ENCODE results near the gene GLDN.
"Not testable (repeated sequence)": the region's sequence is repeated elsewhere in the genome, so short reads cannot be mapped to it uniquely, and the experiment has no call there.

Gene GLDN

DNA sequence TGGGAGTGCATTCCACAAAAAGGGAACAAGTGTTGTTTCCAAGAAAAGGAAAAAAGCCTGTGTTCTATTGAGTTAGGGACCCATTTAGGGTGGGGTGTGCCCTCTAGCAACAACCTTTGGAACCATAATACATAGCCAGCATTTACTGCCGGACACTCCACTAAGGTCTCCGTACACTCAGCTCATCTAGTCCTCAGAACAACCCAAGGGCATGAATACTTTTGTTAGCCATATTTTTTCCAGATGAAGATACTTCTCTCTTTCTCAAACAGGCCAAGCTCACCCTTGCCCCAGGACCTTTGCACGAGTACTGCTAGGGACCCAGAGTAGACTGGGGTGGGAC is 46.2 kb downstream of the GLDN start:
- no peak for DNase-seq (ENCODE audit: low read depth in 2 of 2)

GRCh38 chr15:51388726-51389125 is 47.3 kb downstream of the GLDN start:
- no peak for DNase-seq (ENCODE audit: low read depth in 2 of 2)

- no peak for DNase-seq (ENCODE audit: low read depth in 2 of 2)
Observed at GRCh38 chr15:51390241-51390965, 48.9 kb downstream of the GLDN start.

DNA sequence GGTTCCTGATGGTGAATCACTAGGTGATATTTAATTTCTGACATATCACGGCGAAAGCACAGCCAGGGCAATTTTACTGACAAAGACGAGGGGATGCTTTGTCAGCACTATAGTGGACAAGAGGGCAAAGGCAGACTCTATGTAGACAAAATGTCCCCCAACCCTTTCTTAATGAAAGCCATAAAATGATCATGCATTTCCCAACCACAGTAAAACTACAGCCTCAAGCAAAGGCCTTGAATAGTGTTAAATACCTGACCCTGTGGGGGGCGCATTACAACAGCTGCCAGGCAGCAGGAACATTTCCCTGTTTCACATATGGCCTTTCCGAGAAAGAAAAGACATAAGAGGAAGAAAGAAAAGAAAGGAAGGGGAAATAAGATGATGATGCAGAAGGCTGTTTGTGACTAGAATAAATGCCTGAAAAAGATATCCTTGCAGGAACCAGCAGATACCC is 49.5 kb downstream of the GLDN start:
- no peak for DNase-seq (ENCODE audit: low read depth in 2 of 2)

DNA sequence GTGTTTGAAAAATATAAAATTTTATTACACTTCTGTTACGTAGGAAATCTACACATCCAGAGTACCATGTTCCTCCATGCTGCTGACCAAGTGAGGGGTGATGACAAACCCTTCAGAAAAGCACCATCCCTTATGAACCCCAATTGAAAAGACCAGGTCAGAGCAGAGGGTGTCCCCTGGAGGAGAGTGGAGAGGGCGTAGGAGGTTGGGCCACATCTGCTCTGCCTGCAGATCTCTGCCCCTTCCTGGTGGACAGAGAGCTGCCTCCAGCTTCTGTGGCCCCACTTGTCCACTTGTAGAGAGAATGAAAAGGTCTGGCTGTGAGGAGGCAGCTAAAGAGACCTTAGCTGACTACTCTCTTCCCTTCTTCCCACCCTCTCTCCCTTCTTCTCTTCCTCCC is 55.5 kb downstream of the GLDN start:
- no peak for DNase-seq (ENCODE audit: low read depth in 2 of 2)

GRCh38 chr15:51398626-51399025 is 57.2 kb downstream of the GLDN start:
- no peak for DNase-seq (ENCODE audit: low read depth in 2 of 2)

DNA sequence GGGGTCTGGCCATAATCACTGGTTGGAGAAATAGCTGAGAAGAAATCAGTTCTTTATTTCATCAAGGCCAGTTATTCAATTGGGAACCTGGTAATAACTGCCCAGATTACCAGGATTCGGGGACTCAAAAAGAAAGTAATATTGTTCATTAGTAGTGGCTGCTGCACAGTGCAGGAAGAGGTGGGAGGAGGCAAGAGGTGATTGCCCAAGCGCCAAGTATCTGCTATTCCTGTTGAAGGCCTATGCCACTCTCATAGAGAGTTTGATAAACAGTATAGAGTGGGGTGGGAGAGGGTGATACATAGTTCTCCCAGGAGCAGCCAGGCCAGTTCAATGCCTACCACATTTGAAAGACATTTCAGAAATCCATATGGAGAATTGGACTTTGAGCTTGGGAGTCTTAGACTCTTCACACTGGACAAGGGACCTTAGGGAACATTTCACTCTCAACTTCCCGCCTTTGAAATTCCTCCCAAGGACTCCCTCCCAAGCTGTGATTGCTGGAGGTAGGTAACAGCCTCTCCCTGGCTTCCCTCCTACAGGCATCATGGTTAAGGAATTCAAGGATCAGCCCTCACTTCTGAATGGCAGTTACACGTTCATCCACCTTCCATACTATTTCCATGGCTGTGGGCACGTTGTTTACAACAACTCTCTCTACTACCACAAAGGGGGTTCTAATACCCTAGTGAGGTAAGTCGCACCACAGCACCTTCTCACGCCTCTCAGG is 59.8 kb downstream of the GLDN start:
- no peak for DNase-seq (ENCODE audit: low read depth in 2 of 2)

- DNase-seq (ENCODE audit: low read depth in 2 of 2): no peak
Observed at GRCh38 chr15:51401872-51402517, 60.5 kb downstream of the GLDN start.

- no peak for DNase-seq (ENCODE audit: low read depth in 2 of 2)
Observed at GRCh38 chr15:51403072-51403878, 61.8 kb downstream of the GLDN start.

- no peak for DNase-seq (ENCODE audit: low read depth in 2 of 2)
Observed at GRCh38 chr15:51403946-51404695, 62.7 kb downstream of the GLDN start.

DNA sequence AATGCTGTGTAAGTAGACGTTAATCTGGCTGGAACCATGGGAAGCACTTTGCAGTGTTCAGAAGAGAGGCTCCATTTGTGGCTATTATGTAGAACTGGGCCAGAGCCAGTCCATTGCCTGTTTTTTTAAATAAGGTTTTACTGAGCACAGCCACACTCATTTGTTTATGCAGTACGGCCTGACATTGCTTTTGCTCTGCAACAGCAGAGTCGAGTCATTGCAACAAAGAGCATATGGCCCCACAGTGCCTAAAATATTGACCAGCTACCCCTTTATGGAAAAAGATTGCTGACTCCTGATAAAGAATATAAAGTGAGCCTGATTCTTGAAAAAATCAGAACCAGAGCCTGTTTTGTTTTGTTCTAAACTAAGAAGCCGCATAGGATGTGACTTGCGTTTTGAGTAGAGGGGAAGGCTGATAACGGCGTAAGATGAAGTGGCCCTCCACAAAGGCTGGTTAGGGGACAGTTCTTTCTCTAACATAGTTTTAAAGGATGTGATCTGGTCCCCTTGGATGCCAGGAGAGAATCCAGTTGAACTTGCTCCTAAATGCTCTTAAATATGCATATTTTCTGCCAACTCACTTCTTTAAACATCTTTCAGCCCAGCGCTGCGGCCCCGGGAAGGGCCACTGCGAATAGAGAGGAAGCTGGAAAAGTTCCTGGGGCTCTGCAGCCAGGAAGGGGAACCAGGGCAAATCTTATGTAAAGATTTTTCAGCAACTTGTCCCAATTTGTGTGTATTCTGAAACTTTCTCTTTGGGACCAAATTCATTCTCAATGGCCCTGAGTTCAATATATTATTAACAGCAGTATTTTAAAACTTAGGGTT is 64.5 kb downstream of the GLDN start:
- no peak for DNase-seq (ENCODE audit: low read depth in 2 of 2)

DNA sequence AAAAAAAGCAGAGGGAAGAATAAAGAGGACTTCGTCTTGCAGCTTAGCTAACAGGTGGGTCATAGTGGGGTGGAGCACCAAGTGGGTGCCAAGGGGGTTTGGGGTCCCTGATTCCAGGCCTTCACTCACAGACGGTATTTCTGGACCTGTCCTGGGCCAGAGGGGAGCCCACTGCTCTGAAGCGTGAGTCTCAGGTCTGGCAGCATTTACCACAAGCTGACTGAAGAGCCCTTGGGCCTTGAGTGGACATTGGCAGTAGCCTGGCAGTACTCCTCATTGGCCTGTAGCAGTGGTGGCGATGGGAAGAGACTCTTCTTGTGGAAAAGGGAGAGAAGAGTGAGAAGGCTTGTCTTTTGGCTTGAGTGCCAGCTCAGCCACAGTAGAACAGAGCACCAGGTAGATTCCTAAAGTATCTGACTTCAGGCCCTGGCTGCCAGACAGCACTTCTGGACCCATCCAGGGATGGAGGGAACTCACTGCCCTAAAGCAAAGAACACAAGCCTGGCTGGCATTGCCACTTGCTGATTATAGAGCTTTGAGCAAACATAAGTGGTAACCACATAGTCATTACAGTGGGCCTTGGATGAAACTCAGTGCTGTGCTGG is 72.9 kb downstream of the GLDN start:
- no peak for DNase-seq (ENCODE audit: low read depth in 2 of 2)

DNA sequence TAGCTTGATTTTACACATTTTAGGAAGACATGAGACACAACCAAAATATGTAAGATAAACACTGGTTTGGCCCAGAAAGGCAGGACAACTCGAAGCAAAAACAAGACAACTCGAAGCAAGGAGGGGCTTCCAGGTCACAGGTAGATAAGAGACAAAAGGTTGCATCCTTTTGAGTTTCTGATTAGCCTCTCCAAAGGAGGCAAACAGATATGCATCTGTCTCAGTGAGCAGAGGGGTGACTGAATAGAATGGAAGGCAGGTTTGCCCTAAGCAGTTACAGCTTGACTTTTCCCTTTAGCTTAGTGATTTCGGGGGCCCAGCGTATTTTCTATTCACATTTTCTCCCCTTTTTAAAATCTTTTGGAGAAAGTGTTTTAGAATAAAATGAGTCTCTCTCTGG is 74.7 kb downstream of the GLDN start:
- no peak for DNase-seq (ENCODE audit: low read depth in 2 of 2)

DNA sequence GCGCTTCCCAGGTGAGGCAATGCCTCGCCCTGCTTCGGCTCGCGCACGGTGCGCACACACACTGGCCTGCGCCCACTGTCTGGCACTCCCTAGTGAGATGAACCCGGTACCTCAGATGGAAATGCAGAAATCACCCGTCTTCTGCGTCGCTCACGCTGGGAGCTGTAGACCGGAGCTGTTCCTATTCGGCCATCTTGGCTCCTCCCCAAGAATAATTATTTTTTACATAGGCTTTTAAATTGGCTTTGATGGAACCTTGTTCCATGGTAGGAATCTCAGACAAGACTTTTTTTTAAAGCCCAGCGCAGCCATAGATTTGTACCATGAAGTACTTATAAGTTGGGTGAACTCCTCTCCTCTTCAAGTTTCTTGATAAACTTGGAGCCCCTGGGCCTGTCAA is 81.6 kb downstream of the GLDN start:
- DNase-seq (ENCODE audit: low read depth in 2 of 2): not testable (repeated sequence)

GRCh38 chr15:51424780-51425179 is 83.3 kb downstream of the GLDN start:
- DNase-seq (ENCODE audit: low read depth in 2 of 2): no peak

DNA sequence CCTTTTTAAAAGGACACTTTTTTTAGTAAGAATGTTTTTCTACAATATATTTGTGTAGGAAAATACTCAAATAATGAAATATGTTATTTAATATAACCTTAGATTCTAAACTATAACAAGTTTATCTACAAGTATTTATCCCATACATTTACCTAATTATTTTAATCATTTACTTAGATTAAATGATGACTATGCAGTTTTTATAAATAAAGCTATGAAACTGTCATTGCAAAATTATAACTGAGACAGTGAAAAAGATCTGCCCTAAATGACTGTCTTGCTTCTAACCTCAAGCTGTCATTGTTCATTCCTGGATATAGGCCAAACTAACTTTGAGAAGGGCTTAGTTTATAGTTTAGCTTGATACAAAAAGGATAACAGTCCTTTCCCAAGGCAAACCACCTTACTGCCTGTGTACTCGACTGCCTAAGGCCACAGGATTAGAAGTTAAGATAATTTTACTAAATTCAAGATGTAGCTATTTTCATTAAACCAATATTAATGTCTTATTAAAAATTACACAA is 84.1 kb downstream of the GLDN start:
- DNase-seq (ENCODE audit: low read depth in 2 of 2): no peak

DNA sequence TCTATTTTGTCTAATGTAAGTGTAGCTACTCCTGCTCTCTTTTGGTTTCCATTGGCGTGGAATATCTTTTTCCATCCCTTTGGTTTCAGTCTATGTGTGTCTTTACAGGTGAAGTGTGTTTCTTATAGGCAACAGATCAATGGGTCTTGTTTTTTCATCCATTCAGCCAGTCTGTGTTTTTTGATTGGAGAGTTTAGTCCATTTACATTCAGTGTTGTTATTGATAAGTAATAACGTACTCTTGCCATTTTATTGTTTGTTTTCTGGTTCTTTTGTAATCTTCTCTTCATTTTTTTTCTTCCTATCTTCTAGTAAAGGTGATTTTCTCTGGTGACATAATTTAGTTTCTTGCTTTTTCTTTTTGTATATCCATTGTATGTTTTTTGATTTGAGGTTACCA is 97.1 kb downstream of the GLDN start:
- no peak for DNase-seq (ENCODE audit: low read depth in 2 of 2)

GRCh38 chr15:51443282-51443914 is 101.9 kb downstream of the GLDN start:
- no peak for DNase-seq (ENCODE audit: low read depth in 2 of 2)

GRCh38 chr15:51444112-51444511 is 102.7 kb downstream of the GLDN start:
- no peak for DNase-seq (ENCODE audit: low read depth in 2 of 2)
